Ovary (tissue), 9 donors: Measurements from ENCODE around the gene SKI. TPM values are rescaled to one million over a fixed set of nuclear protein-coding genes. Genes with fewer than 3 reads are reported as not detected.

Experiments used
- DNase-seq, 5 donors: peaks; one replicate each; pipeline ENCODE4 v3.0.0-alpha.2; 2019 to 2020
- H3K27ac ChIP-seq, 2 donors: fragments of 200-600 bp; one replicate each; pipeline versions ENCODE4 v1.5.1 to v1.8.0; 2019 to 2022
- H3K27me3 ChIP-seq: fragments of 200-600 bp; one replicate; pipeline ENCODE4 v1.8.0; 2022
- H3K36me3 ChIP-seq: fragments of 200-600 bp; sonication (generic); one replicate; pipeline ENCODE4 v1.5.1; 2019
- H3K4me1 ChIP-seq: one replicate; pipeline ENCODE4 v1.8.1; 2013; ENCODE audit warnings: mild to moderate bottlenecking, moderate library complexity; ENCODE audit not compliant: insufficient read depth
- H3K4me3 ChIP-seq: fragments of 200-600 bp; sonication (generic); one replicate; pipeline ENCODE4 v1.5.1; 2017
- H3K9me3 ChIP-seq, 2 donors: fragments of 200-600 bp in 1 of 2; sonication (generic) in 1 of 2; one replicate each; pipeline versions ENCODE4 v1.5.1 to v1.8.1; 2013 to 2019; ENCODE audit warnings: mild to moderate bottlenecking in 1 of 2, moderate library complexity in 1 of 2
- CTCF ChIP-seq, 3 donors: fragments of 450-650 bp in 2 of 3; fragments of 200-600 bp in 1 of 3; IDR thresholded peaks; one replicate each; pipeline versions ENCODE4 v1.5.1 to v1.8.0; 2016 to 2022; ENCODE audit warnings: antibody characterized with exemption in 3 of 3, mild to moderate bottlenecking in 1 of 3
- EP300 ChIP-seq: sonication (generic); formaldehyde crosslinking; IDR thresholded peaks from one replicate; pipeline ENCODE4 v1.6.1; 2017; ENCODE audit warnings: antibody characterized with exemption
- POLR2A ChIP-seq: fragments of 450-650 bp; IDR thresholded peaks from one replicate; pipeline ENCODE4 v1.6.1; 2017; ENCODE audit warnings: antibody characterized with exemption, mild to moderate bottlenecking, moderate library complexity
- WGBS, 3 donors: extraction: QIAGEN DNeasy Blood & Tissue Kit in 1 of 3; methylation state at CpG; one replicate each; pipeline versions ENCODE4 v1.1.5 to v1.1.7; 2013 to 2017; 5-methylcytosine and 5-hydroxymethylcytosine counted together
- intact Hi-C, 4 donors: fragments of 100-400 bp; cut with DNase I; formaldehyde crosslinking; loops; one replicate each; pipeline versions ENCODE4 v1.11.0 to v1.15.1; 2022 to 2023
- polyA plus RNA-seq, 2 donors: library from polyadenylated mRNA; stranded (reverse); fragments of 200-250 nt in 1 of 2; fragments of 350-450 nt in 1 of 2; fragmentation: Illumina TruSeq in 1 of 2; extraction: RNeasy Lipid Tissue Mini Kit (QIAGEN cat#74804) in 1 of 2; gene quantifications; one replicate each; pipeline ENCODE4 v1.2.3, GENCODE V29; 2013 to 2014
- total RNA-seq, 7 donors: library from RNA; depleted of rRNA in 2 of 7; stranded (reverse); fragments of >200 nt in 2 of 7; fragmentation: NEBNext Ultra II Directional in 3 of 7; extraction: Animal tissue kit (Norgen Biotek cat#: 25700) in 3 of 7; gene quantifications; one replicate each; pipeline versions ENCODE4 v1.1.0 to v1.2.4, GENCODE V29; 2016 to 2023
- donor health status: DM: no; HTN: no; CAD: no; lungs with moderate emphysema.
- donor health status: DM: no; HTN: no; CAD: no.
- donor health status: Bipolar disorder and iron deficiency.
- donor health status: DM: yes; HTN: yes; CAD: no.
- donor health status: DM: no; HTN: no; CAD: no.
- donor health status: DM: yes; HTN: yes; CAD: no.

Gene SKI
- total and polyA plus RNA-seq, 9 donors: 27.8 to 109 (median 79.1) TPM

DNA sequence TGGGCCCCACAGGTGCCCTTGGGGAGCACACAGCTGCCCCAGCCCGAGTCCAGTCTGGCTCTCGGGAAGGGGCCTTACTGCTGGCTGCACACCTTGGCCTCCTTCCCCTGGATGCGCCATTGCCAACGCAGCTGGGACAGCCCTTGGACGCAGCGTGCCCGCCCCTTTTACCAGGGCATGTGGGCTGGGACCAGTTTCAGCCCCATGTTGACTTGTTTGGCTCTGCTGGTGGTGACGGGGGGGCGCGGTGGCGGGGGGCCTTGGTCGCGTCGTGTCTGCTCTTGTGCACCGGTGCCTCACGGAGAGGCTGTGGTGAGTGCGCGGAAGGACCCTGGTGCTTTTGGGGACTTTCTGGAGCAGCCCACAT lies 19.6 kb downstream of the SKI start:
- TF ChIP-seq CTCF (IDR thresholded peaks at IDR 0.05): no peak
- TF ChIP-seq EP300: no peak
- no peak for TF ChIP-seq POLR2A
- Histone ChIP-seq H3K27me3 (no peaks in the 10 kb centered on the region), H3K4me3 (no peak overlapping the region), H3K27ac (no peak overlapping the region), H3K9me3 (no peaks in the 10 kb centered on the region), H3K4me1 (peaks cover 44% of the 10 kb centered on the region), H3K36me3 (no peaks in the 10 kb centered on the region)
- DNase-seq: no peak
- 78 to 81% (median 79%) methylated on average over 16 to 18 of the region's 18 CpGs for whole genome bisulfite sequencing, 3 donors
- intact Hi-C loops: no loop called here

- 86 to 95% (median 89%) methylated on average over 21 of the region's 21 CpGs for WGBS, 3 donors
- DNase-seq: no peak
- intact Hi-C loops: no loop called here
- Histone ChIP-seq H3K27me3 (no peaks in the 10 kb centered on the region), H3K4me3 (no peak overlapping the region), H3K9me3 (no peaks in the 10 kb centered on the region), H3K4me1 (peaks cover 40% of the 10 kb centered on the region), H3K36me3 (no peaks in the 10 kb centered on the region), H3K27ac (no peak overlapping the region)
- TF ChIP-seq CTCF (IDR thresholded peaks at IDR 0.05) (no peak), EP300 (no peak), POLR2A (no peak)
Measured at GRCh38 chr1:2248127-2248826, 20.2 kb downstream of the SKI start.

DNA sequence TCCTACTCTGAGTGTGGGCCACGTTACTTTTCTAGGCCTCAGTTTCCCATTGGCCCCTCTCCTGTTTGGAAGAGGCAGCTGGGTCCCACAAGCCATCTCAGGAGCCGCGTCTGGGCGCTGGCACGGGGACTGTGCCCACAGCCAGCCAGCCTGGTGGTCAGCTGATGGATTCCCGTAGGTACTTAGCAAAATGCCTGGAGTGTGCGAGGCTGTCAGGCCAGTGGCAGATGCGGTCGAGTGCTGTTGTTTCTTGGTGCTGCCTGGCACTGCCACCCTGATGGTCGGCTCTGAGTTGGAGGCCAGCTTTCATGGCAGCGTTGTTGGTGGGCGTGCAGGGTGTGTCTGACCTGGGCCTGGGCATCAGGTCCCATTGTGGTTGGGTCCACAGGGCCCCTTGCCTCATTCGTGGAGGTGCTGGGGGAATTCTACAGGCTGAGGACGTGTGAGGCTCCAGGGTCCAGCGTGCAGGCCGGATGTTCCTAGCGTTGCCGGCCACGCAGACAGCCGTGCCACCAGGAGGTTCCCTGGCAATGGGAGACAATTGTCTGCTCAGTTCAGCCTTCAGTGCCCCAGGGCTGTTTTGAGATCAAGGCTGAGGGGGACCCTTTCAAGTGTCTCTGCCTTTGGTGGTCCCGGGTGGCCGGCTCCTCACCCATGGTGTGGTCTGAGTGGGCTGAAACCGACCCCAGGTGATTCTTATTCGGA lies 20.9 kb downstream of the SKI start:
- Histone ChIP-seq H3K9me3 (no peaks in the 10 kb centered on the region), H3K27me3 (no peaks in the 10 kb centered on the region), H3K4me1 (peaks cover 40% of the 10 kb centered on the region), H3K36me3 (no peaks in the 10 kb centered on the region), H3K4me3 (no peak overlapping the region), H3K27ac (no peak overlapping the region)
- TF ChIP-seq CTCF (IDR thresholded peaks at IDR 0.05) (no peak), EP300 (no peak), POLR2A (no peak)
- DNase-seq: no peak
- WGBS, 3 donors: 72 to 83% (median 83%) methylated on average over 24 of the region's 24 CpGs
- intact Hi-C loops: no loop called here

DNA sequence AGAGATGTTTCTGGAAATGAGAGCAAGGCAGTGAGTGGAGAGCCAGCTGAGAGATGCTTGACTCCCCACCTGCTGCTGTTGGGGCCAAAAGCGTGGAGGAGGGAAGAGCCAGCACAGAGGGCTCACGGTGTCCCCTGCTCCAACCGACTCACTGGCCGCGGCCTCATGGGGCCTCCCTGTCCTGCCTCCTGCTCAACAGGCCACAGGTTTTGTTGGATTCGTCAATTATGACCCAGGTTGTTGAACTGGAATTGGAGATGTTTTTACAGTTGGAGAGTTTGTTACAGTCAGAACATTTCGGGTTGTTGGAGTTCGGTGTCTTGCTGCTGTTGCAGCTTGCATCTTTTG lies 21.4 kb downstream of the SKI start:
- H3K4me3 ChIP-seq: no peak overlapping the region
- H3K4me1 ChIP-seq: peaks cover 40% of the 10 kb centered on the region
- H3K9me3 ChIP-seq: no peaks in the 10 kb centered on the region
- no peaks in the 10 kb centered on the region for H3K36me3 ChIP-seq
- H3K27ac ChIP-seq: no peak overlapping the region
- no peak for TF ChIP-seq POLR2A
- no peak for TF ChIP-seq CTCF (IDR thresholded peaks at IDR 0.05)
- no peak for TF ChIP-seq EP300
- DNase-seq: no peak
- H3K27me3 ChIP-seq: no peaks in the 10 kb centered on the region
- WGBS, 3 donors: 75 to 88% (median 80%) methylated on average over 8 of the region's 8 CpGs
- intact Hi-C loops: no loop called here
